GM12872 (cell line): ENCODE results near the gene TTC24.

Experiments used
- TF ChIP-seq, protein P1 (sequence below): IDR thresholded peaks from 3 replicates; pipeline ENCODE4 v1.5.1; 2011; ENCODE audit warnings: low read depth, mild to moderate bottlenecking, low read length, moderate library complexity; ENCODE audit not compliant: insufficient read depth

The TTC24 gene

DNA sequence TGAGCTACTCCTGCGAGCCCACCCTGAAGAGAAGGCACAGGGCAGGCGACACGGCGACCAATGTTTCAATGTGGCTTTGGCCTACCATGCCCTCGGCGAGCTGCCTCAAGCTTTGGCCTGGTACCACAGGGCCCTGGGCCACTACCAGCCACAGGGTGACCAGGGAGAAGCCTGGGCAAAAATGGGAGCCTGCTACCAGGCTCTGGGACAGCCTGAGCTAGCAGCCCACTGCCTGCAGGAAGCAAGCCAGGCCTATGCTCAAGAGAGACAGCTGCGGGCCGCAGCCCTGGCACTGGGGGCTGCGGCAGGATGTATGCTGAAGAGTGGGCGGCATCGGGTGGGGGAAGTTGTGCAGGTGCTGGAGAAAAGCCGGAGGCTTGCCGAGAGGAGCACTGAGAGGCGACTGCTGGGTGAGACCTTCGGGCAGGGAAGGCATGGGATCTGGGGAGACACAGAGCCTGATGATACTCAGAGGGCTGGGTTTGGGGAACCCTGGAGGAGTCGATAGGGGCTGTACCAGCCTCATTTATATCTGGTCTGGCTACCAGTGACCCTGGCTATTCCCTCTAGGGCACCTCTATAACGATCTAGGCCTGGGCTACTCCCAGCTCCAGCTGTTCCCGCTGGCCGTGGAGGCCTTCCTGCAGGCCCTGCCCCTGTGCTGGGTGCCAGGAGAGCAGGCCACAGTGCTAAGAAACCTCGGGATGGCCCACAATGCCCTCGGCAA lies 2.3 kb downstream of the TTC24 start:
- TF ChIP-seq, protein P1, sequence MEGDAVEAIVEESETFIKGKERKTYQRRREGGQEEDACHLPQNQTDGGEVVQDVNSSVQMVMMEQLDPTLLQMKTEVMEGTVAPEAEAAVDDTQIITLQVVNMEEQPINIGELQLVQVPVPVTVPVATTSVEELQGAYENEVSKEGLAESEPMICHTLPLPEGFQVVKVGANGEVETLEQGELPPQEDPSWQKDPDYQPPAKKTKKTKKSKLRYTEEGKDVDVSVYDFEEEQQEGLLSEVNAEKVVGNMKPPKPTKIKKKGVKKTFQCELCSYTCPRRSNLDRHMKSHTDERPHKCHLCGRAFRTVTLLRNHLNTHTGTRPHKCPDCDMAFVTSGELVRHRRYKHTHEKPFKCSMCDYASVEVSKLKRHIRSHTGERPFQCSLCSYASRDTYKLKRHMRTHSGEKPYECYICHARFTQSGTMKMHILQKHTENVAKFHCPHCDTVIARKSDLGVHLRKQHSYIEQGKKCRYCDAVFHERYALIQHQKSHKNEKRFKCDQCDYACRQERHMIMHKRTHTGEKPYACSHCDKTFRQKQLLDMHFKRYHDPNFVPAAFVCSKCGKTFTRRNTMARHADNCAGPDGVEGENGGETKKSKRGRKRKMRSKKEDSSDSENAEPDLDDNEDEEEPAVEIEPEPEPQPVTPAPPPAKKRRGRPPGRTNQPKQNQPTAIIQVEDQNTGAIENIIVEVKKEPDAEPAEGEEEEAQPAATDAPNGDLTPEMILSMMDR: no peak

DNA sequence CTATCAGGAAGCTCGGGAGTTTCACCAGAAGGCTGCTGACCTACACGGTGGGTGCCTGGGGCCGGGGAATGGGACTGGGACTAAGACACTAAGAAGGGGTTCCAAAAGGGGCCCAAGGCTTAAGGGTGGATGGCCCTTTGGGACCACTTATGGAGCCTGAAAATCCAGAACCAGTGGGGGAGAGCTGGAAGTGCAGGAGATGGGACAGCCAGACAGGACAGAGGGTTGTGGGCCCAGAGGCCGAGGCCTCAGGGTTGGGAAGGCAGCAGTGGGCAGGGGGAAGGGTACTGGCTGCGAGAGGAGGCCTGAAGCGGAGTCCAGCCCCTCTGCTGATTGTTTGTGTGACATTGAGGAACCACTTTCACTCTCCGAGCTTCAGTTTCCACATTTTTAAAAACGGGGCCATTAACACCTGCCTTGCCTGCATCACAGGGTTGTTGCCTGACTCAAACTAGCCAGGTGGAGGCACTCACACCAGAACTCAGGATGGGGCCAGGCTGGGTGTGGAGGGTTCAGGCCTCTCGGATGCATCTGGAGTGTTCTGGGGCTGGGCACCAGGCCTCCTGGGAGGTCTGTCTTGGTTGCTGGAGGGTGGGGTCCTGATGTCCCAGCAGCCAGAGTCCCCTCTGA lies 3.0 kb downstream of the TTC24 start:
- TF ChIP-seq, protein P1: 0 out of 3 replicates have a peak, but pooled peaks have one; percentile 25

DNA sequence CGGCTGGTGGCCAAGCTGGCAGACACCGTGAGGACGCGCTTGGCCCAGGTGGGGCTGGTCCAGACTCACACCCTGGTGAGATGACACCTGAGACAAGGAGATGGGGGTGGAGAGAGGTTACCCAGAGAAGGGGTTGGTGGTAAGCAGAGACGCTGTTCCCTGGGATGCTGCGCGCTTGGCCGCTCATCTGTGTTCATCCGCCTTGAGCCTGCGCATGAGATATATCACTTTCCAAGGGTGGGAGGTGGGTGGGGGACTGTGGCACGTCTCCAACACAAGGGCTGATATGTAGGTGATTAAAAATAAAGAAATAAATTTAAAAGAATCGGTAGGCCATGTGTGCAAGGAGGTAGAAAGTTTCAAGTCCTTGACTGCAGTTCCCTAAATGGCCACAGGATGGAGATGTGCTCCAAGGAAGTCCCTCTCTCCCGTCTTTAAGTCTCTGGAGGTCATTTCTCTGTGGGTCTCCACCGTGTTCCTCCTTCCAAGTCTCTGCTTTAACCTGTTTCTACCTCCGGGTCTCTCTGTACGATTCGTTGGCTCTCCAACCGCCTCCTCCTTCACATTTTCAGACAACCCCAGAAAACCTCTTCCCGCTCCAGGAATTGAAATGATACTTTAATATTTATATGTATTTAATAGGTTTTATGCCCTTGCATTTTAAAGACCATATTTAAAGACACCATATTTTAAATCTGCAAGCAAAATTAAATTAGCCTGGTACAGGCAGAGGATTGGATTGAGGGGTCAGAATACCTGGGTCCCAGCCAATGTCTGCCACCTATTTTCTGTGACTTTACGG lies 4.5 kb downstream of the TTC24 start:
- TF ChIP-seq, protein P1: peak; percentile 95

DNA sequence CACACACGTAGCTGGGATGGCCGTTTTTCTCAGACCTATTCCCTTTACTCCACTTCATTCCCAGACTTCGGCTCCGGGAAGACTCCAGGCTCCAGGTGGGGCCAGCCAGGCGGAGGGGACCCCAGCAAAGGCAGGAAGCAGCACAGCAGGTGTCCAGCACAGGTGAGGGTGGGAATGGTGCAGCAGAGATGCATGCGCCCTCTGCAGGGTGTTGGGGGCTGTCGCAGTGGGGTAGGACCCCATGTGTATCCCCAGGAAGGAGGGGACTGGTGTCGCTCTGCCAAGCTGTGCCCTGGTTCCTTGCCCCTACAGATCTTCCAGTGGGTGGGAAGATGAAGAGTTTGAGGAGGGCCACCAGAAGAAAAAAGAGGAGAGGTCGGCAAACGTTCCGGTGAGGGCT lies 5.3 kb downstream of the TTC24 start:
- TF ChIP-seq, protein P1: peak; percentile 70

DNA sequence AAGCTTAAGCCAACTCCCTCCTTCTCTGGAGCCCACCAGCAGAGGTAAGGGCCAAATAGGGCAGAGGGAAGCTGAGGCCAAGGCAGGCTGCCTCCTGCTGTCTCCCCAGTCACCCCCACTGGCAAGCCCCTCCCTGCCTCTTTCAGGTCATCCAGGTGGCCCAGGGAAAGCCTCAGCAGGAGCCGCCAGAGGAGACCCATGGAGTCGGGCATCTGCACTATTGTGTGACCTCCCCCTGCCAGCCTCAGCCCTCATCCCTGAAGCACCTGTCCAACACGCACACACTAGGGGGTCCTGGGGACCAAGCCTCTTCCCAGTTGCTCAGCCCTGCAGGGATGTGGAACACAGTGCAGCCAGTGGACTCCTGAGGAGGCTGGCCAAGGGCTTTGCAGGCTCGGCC lies 6.8 kb downstream of the TTC24 start:
- TF ChIP-seq, protein P1: no peak

DNA sequence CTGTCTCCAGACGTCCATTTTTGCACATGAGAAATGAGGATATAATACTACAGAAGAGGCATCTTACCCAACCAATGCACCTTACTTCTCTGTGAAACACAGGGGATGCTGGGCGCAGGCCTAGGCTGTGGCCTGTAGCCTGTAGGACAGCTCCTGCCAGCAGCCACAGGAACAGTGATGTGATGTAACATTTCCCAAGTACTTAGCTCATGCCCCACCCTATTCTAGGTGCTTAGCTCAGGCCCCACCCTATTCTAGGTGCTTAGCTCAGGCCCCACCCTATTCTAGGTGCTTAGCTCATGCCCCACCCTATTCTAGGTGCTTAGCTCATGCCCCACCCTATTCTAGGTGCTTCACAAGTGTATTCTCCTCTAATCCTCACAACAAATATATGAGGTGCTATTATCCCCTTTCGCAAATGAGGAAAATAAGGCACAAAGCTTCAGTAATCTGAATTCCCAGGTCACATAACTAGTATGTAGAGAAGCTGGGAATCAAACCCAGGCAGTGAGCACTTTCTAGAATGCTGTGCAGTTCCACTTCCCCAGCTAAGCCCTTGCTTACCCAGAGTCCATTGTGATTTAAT lies 7.5 kb downstream of the TTC24 start:
- TF ChIP-seq, protein P1: no peak

DNA sequence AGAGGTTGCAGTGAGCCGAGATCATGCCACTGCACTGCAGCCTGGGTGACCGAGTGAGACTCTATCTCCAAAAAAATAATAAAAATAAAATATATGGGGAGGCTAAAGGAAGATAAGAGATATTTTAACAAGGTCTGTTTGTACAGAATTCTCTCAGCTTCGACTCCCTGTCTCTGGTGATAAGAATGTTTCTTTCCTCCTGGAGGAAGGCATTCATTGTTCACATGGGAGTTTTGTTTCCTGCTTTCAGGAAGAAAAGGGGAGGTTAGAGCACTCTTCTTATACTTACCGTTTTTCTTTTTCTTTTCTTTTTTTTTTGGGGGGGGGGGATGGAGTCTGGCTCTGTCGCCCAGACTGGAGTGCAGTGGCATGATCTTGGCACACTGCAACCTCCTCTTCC lies 10.0 kb downstream of the TTC24 start:
- TF ChIP-seq, protein P1: no peak
